Stimulated activated CD8-positive, alpha-beta memory T cell treated with anti-CD3 and anti-CD28 coated beads, Interleukin-12 subunit alpha, Interleukin-12 subunit beta, amount 100 ng/mL, for 24 hours (primary cell): ENCODE data around the gene ADIPOR2.
"Not testable (repeated sequence)": the region's sequence is repeated elsewhere in the genome, so short reads cannot be mapped to it uniquely, and the experiment has no call there.

Source experiments
- DNase-seq: peaks from one replicate; pipeline ENCODE4 v3.0.0-alpha.2; 2020; ENCODE audit errors: extremely low read depth

ADIPOR2 gene

DNA sequence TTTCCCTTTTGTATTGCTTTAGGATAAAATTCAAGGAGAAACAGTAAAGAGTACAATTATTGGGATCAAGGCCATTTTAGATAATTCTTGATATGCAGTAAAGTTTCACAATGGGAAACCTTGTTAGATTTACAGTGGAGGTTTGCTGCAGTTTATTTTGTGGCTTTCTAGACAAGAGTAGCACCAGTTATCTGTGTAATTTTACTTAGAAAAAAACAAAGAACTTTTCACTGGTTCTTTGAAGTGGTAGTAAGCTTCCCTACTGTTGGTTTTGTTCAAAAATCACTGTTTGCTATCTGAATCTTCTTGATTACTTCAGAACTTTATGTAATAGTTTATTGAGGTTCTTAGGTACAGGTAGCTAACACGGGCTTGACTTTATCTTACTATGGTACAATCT lies 42.0 kb downstream of the ADIPOR2 start:
- DNase-seq: no peak

- not testable (repeated sequence) for DNase-seq
These were observed 42.8 kb downstream of the ADIPOR2 start for GRCh38 chr12:1733712-1734111.

DNA sequence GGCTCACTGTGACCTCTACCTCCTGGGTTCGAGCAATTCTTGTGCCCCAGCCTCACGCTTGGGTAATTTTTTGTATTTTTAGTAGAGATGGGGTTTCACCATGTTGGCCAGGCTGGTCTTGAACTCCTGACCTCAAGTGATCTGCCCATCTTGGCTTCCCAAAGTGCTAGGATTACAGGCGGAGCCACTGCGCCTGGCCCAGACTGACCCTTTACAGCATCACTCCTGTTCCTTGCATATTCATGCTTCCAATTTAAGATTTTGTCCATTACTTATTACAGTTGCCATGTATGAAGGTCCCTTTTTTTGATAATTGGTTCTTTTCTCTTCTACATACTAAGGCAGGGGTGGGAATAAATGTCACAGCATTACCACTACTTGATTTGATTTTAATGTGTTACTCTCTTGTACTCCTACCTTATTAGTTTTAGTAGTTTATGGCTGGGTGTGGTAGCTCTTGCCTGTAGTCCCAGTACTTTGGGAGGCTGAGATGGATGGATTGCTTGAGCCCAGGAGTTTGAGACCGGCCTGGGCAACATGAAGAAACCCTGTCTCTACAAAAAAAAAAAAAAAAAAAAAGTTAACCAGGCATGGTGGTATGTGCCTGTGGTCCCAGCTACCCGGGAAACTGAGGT lies 46.9 kb downstream of the ADIPOR2 start:
- DNase-seq: no peak

- no peak for DNase-seq
These were observed 47.6 kb downstream of the ADIPOR2 start for GRCh38 chr12:1738446-1738845.

GRCh38 chr12:1739368-1739767 lies 48.5 kb downstream of the ADIPOR2 start:
- no peak for DNase-seq

DNA sequence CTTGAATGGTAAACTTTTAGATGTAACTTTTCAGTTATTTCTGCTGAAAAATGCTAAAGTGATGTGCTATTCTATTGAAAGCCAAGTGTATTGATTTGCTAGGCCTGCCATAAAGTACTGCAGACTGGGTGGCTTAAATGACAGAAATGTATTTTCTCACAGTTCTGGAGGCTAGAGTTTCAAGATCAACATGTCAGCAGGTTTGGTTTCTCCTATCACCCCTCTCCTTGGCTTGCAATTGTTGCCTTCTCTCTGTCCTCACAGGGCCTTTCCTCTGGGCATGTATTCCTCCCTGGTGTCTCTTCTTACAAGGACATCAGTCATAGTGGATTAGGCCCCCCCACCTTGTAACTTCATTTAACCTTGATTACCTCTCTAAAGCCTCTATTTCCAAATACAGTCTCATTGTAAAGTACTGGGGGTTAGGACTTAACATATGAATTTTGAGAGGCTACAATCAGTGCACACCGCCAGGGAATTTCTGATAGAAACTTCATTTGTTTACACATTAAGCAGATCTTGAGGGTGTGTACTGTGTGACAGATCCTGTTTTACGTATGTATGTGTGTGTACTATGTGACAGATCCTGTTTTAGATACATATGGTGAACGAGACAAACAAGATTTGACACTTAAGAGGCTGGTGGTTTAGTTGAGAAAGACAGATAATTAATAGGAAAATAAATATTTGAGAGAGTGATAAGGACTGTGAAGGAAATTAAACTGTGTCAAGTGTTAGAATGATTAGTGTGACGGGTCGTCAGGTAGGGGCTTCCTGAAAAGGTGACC lies 49.5 kb downstream of the ADIPOR2 start:
- DNase-seq: no peak

DNA sequence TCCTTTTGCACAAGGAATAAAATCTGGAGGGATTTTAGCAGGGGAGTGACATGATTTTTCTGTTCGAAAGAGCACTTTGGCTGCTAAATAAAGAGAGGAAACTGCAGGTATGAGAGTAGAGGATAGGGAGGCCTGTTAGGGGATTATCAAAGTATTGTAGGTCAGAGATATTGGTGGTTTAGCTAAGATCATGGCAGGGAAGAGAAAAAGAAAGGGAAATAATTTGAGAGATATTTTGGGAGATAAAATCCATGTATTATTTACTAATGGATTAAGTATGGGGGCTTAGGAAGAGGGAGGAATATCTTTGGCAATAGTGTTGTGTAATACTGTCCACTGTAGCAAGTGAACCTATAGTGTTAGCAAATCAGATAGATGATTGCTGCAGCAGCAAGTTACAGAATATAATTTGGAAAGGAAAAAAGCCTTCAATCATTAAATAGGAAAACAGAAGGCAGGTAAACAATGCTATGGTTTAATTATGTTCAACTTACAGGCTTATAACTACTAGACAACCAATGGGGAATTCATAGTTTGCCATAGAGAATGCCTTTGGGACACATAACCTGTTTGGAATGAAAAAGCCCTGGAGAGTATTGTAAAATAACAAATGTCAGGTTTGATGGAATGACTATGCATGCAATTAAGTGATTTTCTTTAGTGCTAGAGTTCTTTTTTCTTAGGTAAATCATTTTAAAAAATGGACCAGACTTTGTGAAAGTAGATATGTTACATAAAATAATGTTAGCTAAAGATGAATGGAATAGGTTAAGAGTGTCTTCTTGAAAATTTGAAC lies 50.5 kb downstream of the ADIPOR2 start:
- no peak for DNase-seq

DNA sequence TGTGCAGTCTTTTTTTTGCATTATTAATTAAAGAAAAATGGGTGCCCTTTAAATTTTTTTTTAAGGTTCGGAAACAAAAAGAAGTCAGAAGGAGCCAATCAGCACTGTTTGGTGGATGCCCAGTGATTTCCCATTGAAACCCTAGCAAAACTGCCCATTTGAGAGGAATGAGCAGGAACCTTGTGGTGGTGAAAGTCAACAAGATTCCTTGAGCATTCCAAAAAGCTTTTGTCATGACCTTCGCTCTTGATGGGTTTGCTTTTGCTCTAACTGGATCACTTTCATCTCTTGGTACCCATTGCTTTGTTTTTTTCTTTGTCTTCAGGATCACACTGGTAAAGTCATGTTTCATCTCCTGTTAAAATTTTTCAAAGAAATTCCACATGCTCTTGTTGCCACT lies 54.1 kb downstream of the ADIPOR2 start:
- no peak for DNase-seq

GRCh38 chr12:1747609-1748008 lies 56.7 kb downstream of the ADIPOR2 start:
- no peak for DNase-seq

- DNase-seq: no peak
These were observed 58.1 kb downstream of the ADIPOR2 start for GRCh38 chr12:1749019-1749418.

- DNase-seq: no peak
These were observed 59.4 kb downstream of the ADIPOR2 start for GRCh38 chr12:1750300-1750699.

GRCh38 chr12:1758376-1758775 lies 67.5 kb downstream of the ADIPOR2 start:
- DNase-seq: no peak

DNA sequence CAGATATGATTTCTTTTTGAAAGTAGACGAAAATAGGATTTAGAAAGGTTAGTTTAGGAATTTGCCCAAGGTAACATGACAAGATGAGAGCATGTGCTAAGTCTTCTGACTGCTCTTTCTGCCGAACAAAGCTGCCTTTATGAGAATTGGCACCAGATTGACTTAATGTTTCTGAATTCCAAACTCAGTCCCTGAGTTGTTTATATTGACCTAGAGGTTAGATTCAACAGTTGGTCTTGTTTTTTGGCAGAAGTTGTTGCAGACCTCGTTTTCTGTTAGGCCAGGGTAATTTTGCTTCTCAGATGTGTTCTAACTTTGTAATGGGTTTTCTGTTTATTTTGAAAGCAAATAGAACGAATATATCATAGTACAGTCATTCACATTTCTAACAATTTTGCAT lies 68.0 kb downstream of the ADIPOR2 start:
- DNase-seq: no peak

- DNase-seq: no peak
These were observed 69.9 kb downstream of the ADIPOR2 start for GRCh38 chr12:1760566-1761382.

DNA sequence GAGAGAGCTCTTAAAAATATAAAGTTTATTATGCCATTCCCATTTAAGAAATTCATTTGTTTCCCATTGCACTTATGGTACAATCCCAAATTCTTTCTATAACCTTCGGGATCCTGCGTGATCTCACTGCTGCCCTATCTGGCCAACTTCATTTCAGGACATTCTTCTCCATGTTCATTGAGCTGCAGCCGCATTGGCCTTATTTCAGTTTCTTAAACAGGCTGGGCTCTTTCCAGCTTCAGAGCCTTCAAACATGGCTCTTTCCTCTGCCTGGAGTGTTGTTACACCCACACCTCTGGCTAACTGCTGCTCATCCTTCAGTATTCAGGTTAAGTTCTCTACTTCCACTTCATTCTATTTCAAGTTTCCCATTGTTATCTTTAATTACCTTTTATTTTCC lies 71.0 kb downstream of the ADIPOR2 start:
- no peak for DNase-seq

DNA sequence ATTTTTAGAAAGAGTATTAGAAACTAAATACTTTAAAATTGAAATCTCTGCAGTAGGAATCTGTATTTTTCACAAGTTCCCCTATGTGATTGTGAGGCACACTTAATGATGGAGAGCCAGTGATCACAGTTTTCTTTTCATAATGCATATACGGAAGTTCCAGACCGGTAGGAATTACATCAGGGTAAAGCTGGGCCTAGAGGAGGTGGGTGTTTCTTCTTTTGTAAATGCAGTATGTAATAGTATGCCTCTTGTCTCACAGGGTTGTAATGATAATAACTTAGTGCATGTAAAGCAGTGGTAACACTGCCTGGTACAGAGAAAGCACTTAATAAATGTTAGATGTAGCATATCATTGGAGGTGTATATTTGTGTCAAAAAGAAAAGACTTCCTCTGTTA lies 72.3 kb downstream of the ADIPOR2 start:
- no peak for DNase-seq

DNA sequence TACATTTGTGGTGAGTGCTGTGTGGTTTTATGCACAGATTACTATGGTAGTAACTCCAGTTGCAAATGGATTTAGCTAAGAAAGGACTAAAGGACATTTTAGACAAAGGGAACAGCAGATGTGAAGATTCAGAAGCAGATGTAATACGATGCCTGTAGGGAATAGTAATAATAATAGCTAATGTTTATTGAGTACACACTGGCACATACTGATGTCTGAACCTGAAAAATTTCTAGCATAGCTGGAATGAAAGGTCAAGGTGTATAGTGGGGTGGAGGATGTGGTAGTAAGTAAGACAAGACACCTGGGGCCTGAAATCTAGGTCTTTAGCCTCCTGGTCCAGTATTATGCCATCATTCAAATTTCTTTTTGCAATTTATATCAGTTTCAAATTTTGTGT lies 75.2 kb downstream of the ADIPOR2 start:
- DNase-seq: no peak

- DNase-seq: no peak
These were observed 76.7 kb downstream of the ADIPOR2 start for GRCh38 chr12:1767407-1768090.

- DNase-seq: no peak
These were observed 77.7 kb downstream of the ADIPOR2 start for GRCh38 chr12:1768615-1769014.

- DNase-seq: no peak
These were observed 79.1 kb downstream of the ADIPOR2 start for GRCh38 chr12:1769809-1770494.
